Smooth muscle cell (in vitro differentiated cells): ENCODE data around the gene KCTD17. TPM values are rescaled to one million over a fixed set of nuclear protein-coding genes. Genes with fewer than 3 reads are reported as not detected.

ENCODE experiments used
- DNase-seq: peaks from one replicate; lab custom pipeline; 2025; ENCODE audit not compliant: unreplicated experiment; lab: John Stamatoyannopoulos, UW
- H2AFZ ChIP-seq: fragments of 200-600 bp; sonication (generic); 2 replicates; pipeline ENCODE4 v1.6.0; 2016; ENCODE audit warnings: antibody characterized with exemption, low read depth, mild to moderate bottlenecking
- H3F3A ChIP-seq: fragments of 200-600 bp; sonication (generic); 2 replicates; pipeline ENCODE4 v1.6.0; 2017; ENCODE audit warnings: antibody characterized with exemption, low read depth
- H3K27ac ChIP-seq: fragments of 200-600 bp; sonication (generic); 2 replicates; pipeline ENCODE4 v1.5.1; 2016; ENCODE audit warnings: low read depth, mild to moderate bottlenecking
- H3K27me3 ChIP-seq: fragments of 200-600 bp; sonication (generic); 2 replicates; pipeline ENCODE4 v1.6.1; 2016; ENCODE audit warnings: low read depth, mild to moderate bottlenecking
- H3K36me3 ChIP-seq: fragments of 200-600 bp; sonication (generic); 2 replicates; pipeline ENCODE4 v1.5.1; 2016; ENCODE audit warnings: low read depth
- H3K4me1 ChIP-seq: fragments of 200-600 bp; sonication (generic); 2 replicates; pipeline ENCODE4 v1.5.1; 2016; ENCODE audit warnings: low read depth
- H3K4me2 ChIP-seq: fragments of 200-600 bp; sonication (generic); 2 replicates; pipeline ENCODE4 v1.6.0; 2016; ENCODE audit warnings: mild to moderate bottlenecking
- H3K4me3 ChIP-seq: fragments of 200-600 bp; sonication (generic); 2 replicates; pipeline ENCODE4 v1.5.1; 2016; ENCODE audit warnings: mild to moderate bottlenecking
- H3K79me2 ChIP-seq: fragments of 200-600 bp; sonication (generic); 2 replicates; pipeline ENCODE4 v1.6.0; 2016; ENCODE audit warnings: low read depth, mild to moderate bottlenecking
- H3K9ac ChIP-seq: fragments of 200-600 bp; sonication (generic); 2 replicates; pipeline ENCODE4 v1.6.0; 2016; ENCODE audit warnings: low read depth
- H3K9me3 ChIP-seq: fragments of 200-600 bp; sonication (generic); replicated peaks from 2 replicates; pipeline ENCODE4 v1.5.1; 2016; ENCODE audit warnings: low read depth
- H4K20me1 ChIP-seq: fragments of 200-600 bp; sonication (generic); 2 replicates; pipeline ENCODE4 v1.6.0; 2016; ENCODE audit warnings: low read depth
- CTCF ChIP-seq: fragments of 200-600 bp; sonication (generic); IDR thresholded peaks from 2 replicates; pipeline ENCODE4 v1.5.1; 2017; ENCODE audit warnings: borderline replicate concordance, mild to moderate bottlenecking, antibody characterized with exemption; ENCODE audit not compliant: insufficient read depth, poor library complexity, severe bottlenecking
- WGBS: methylation state at CpG from one replicate; pipeline ENCODE4 v1.1.7; 2016; ENCODE audit warnings: low lambda C conversion rate; 5-methylcytosine and 5-hydroxymethylcytosine counted together
- polyA plus RNA-seq: library from polyadenylated mRNA; unstranded; fragments of >200 nt; fragmentation: Nextera tagmentation; extraction: Ambion mirVana; gene quantifications from 2 replicates; pipeline ENCODE4 v1.2.1, GENCODE V29; 2016
- total RNA-seq: library from RNA; depleted of rRNA; stranded (reverse); fragments of >200 nt; gene quantifications from 2 replicates; pipeline ENCODE4 v1.2.3, GENCODE V29; 2014

The KCTD17 gene
- total and polyA plus RNA-seq, 2 experiments from 2014 or later: 20.0 to 36.9 TPM

- 93% methylated on average over 12 of the region's 12 CpGs for WGBS
- Histone ChIP-seq H3K79me2 (no peaks in the 10 kb centered on the region), H3K4me3 (no peak overlapping the region)
Measured at GRCh38 chr22:37057796-37058510, 6.4 kb downstream of the KCTD17 start.

GRCh38 chr22:37058917-37059701 is 7.6 kb downstream of the KCTD17 start:
- Histone ChIP-seq H3K9me3 (no peaks in the 10 kb centered on the region), H3K27me3 (no peaks in the 10 kb centered on the region), H3K4me3 (no peak overlapping the region), H3K27ac (no peak overlapping the region), H2AFZ (no peak overlapping the region), H3K9ac (no peak overlapping the region), H3K36me3 (no peaks in the 10 kb centered on the region), H4K20me1 (no peaks in the 10 kb centered on the region), H3K4me2 (no peak overlapping the region), H3F3A (no peaks in the 10 kb centered on the region), H3K79me2 (no peaks in the 10 kb centered on the region), H3K4me1 (no peaks in the 10 kb centered on the region)
- no peak for DNase-seq
- no peak for TF ChIP-seq CTCF
- WGBS: 93% methylated on average over 28 of the region's 28 CpGs

More at GRCh38 chr22:37057796-37058510, 6.4 kb downstream of the KCTD17 start:
- Histone ChIP-seq H3K27ac (no peak overlapping the region), H3K9ac (no peak overlapping the region), H2AFZ (no peak overlapping the region), H3K4me1 (no peaks in the 10 kb centered on the region), H3K27me3 (no peaks in the 10 kb centered on the region), H4K20me1 (no peaks in the 10 kb centered on the region), H3K36me3 (no peaks in the 10 kb centered on the region), H3K9me3 (no peaks in the 10 kb centered on the region), H3K4me2 (no peak overlapping the region), H3F3A (no peaks in the 10 kb centered on the region)
- DNase-seq: no peak
- no peak for TF ChIP-seq CTCF

DNA sequence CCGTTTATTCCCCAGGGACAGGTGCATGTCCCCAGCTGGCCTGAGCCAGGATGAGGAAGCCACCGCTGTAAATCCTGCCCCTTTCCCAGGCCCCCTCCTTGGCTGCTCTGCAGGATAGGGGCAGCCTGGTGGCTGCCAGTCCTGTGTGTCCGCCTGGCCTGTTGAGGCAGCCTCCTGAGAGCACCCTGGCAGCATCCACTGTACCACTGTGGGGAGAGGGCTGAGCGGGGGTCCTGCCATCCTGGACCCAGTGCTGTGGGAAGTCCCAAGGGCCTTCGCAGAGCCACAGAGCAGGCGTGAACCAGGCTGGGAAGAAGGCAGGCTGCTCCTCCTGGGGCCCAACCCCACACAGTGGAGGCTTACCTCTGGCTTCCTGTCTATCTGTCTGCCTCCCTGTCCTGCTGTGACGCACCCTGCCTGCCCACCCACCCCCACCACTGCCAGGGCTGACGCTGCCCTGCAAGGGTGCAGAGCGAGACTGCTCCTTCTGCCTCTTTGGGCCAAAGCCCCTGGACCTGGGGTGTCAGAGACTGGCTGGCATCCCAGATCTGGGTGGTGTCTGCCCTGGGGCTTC is 8.4 kb downstream of the KCTD17 start:
- no peak overlapping the region for H3K4me3 ChIP-seq
- H3K27me3 ChIP-seq: no peaks in the 10 kb centered on the region
- H3K36me3 ChIP-seq: no peaks in the 10 kb centered on the region
- no peak for TF ChIP-seq CTCF
- no peak for DNase-seq
- H4K20me1 ChIP-seq: no peaks in the 10 kb centered on the region
- H3F3A ChIP-seq: no peaks in the 10 kb centered on the region
- 98% methylated on average over 7 of the region's 9 CpGs for WGBS
- H3K4me2 ChIP-seq: no peak overlapping the region
- H3K79me2 ChIP-seq: no peaks in the 10 kb centered on the region
- H2AFZ ChIP-seq: no peak overlapping the region
- H3K4me1 ChIP-seq: no peaks in the 10 kb centered on the region
- H3K9ac ChIP-seq: no peak overlapping the region
- H3K27ac ChIP-seq: no peak overlapping the region
- H3K9me3 ChIP-seq: no peaks in the 10 kb centered on the region
